DND-41 (cell line): ENCODE data around the gene OTX2.

Experiments
- CTCF ChIP-seq: IDR thresholded peaks from 2 replicates; pipeline ENCODE4 v1.5.1; 2012; ENCODE audit warnings: borderline replicate concordance, low read length, moderate library complexity, mild to moderate bottlenecking; ENCODE audit not compliant: poor library complexity, severe bottlenecking; ENCODE audit errors: extremely low read depth
- EZH2 ChIP-seq: IDR thresholded peaks from 3 replicates; pipeline ENCODE4 v1.6.1; 2012; ENCODE audit warnings: borderline replicate concordance, low read depth, mild to moderate bottlenecking, moderate library complexity, low read length, inconsistent platforms; ENCODE audit not compliant: severe bottlenecking

GRCh38 chr14:56796259-56796658, 14.0 kb downstream of the OTX2 start:
- TF ChIP-seq CTCF: no peak
- TF ChIP-seq EZH2: no peak
